ENCODE results near the gene CHST9. TPM values are rescaled to one million over a fixed set of nuclear protein-coding genes. Genes with fewer than 3 reads are reported as not detected.
A peak's percentile ranks its signal among the peaks of the same experiment; 100 is the strongest.
"Not testable (repeated sequence)": the region's sequence is repeated elsewhere in the genome, so short reads cannot be mapped to it uniquely, and the experiment has no call there.

CHST9 gene
- total RNA-seq, 8 experiments from 2014 or later = 0.22 to 33.0 (median 0.45) TPM

- in situ Hi-C loops (cut with MboI; ENCODE audit: low pct_unique_long_range_greater_than_20kb in 2 of 9, low sequenced_read_pairs in 9 of 9, unreplicated experiment in 9 of 9); H3K4me3 ChIP-seq; ATAC-seq (replicated peaks in 6 of 8); H3K27ac ChIP-seq; H3K4me1 ChIP-seq (replicated peaks in 1 of 2): not testable (repeated sequence)
- 0 to 100% (median 60%) methylated on average over 1 to 5 of the region's 5 CpGs for WGBS, 10 experiments
Observed at GRCh38 chr18:27149240-27149639, 35.9 kb downstream of the CHST9 start.

- in situ Hi-C loops (cut with MboI; ENCODE audit: low pct_unique_long_range_greater_than_20kb in 2 of 9, low sequenced_read_pairs in 9 of 9, unreplicated experiment in 9 of 9) = no loop called here
- Histone ChIP-seq H3K27ac (no peak overlapping the region), H3K4me1 (replicated peaks in 1 of 2) (no peaks in the 10 kb centered on the region), H3K4me3 (no peak overlapping the region)
- 24 to 100% (median 76%) methylated on average over 1 to 3 of the region's 3 CpGs for WGBS, 10 experiments
- ATAC-seq (replicated peaks in 6 of 8) = no peak
Observed at GRCh38 chr18:27144672-27145071, 40.4 kb downstream of the CHST9 start.

- ATAC-seq (replicated peaks in 6 of 8) = no peak
- Histone ChIP-seq H3K27ac (no peak overlapping the region), H3K4me3 (no peak overlapping the region), H3K4me1 (replicated peaks in 1 of 2) (no peaks in the 10 kb centered on the region)
- 0 to 96% (median 60%) methylated on average over 1 to 6 of the region's 10 CpGs; no CpG with 5 or more reads in 1 of the 10 experiments for WGBS, 10 experiments
- in situ Hi-C loops (cut with MboI; ENCODE audit: low pct_unique_long_range_greater_than_20kb in 2 of 9, low sequenced_read_pairs in 9 of 9, unreplicated experiment in 9 of 9) = no loop called here
Observed at GRCh38 chr18:27143580-27144287, 41.4 kb downstream of the CHST9 start.

- in situ Hi-C loops (cut with MboI; ENCODE audit: low pct_unique_long_range_greater_than_20kb in 2 of 9, low sequenced_read_pairs in 9 of 9, unreplicated experiment in 9 of 9) = no loop called here
- whole genome bisulfite sequencing, 10 experiments = 6 to 100% (median 90%) methylated on average over 1 to 2 of the region's 2 CpGs
- H3K27ac ChIP-seq = no peak overlapping the region
- ATAC-seq (replicated peaks in 6 of 8) = no peak
- no peak overlapping the region for H3K4me3 ChIP-seq
- H3K4me1 ChIP-seq (replicated peaks in 1 of 2) = no peaks in the 10 kb centered on the region
Observed at GRCh38 chr18:27142891-27143290, 42.2 kb downstream of the CHST9 start.

- H3K4me3 ChIP-seq = no peak overlapping the region
- in situ Hi-C loops (cut with MboI; ENCODE audit: low pct_unique_long_range_greater_than_20kb in 2 of 9, low sequenced_read_pairs in 9 of 9, unreplicated experiment in 9 of 9) = no loop called here
- no peak for ATAC-seq (replicated peaks in 6 of 8)
- H3K27ac ChIP-seq = no peak overlapping the region
- H3K4me1 ChIP-seq (replicated peaks in 1 of 2) = no peaks in the 10 kb centered on the region
Observed at GRCh38 chr18:27141876-27142275, 43.2 kb downstream of the CHST9 start.

- in situ Hi-C loops (cut with MboI; ENCODE audit: low pct_unique_long_range_greater_than_20kb in 2 of 9, low sequenced_read_pairs in 9 of 9, unreplicated experiment in 9 of 9) = no loop called here
- peak in 2 of 8 experiments; percentile 31 to 92 for ATAC-seq (replicated peaks in 6 of 8)
- Histone ChIP-seq H3K27ac (no peak overlapping the region), H3K4me1 (replicated peaks in 1 of 2) (no peaks in the 10 kb centered on the region), H3K4me3 (no peak overlapping the region)
- WGBS, 10 experiments = 0 to 100% (median 71%) methylated on average over 1 of the region's 1 CpG; no CpG with 5 or more reads in 5 of the 10 experiments
Observed at GRCh38 chr18:27138079-27138478, 47.0 kb downstream of the CHST9 start.

- in situ Hi-C loops (cut with MboI; ENCODE audit: low pct_unique_long_range_greater_than_20kb in 2 of 9, low sequenced_read_pairs in 9 of 9, unreplicated experiment in 9 of 9) = no loop called here
- WGBS, 10 experiments = 0 to 98% (median 73%) methylated on average over 1 to 4 of the region's 4 CpGs; no CpG with 5 or more reads in 2 of the 10 experiments
- ATAC-seq (replicated peaks in 6 of 8) = no peak
- Histone ChIP-seq H3K27ac (no peak overlapping the region), H3K4me1 (replicated peaks in 1 of 2) (no peaks in the 10 kb centered on the region), H3K4me3 (no peak overlapping the region)
Observed at GRCh38 chr18:27136208-27136535, 48.9 kb downstream of the CHST9 start.

- ATAC-seq (replicated peaks in 6 of 8) = peak in 3 of 8 experiments; percentile 89 to 97 (median 97)
- H3K4me3 ChIP-seq = no peak overlapping the region
- 23 to 100% (median 77%) methylated on average over 2 to 7 of the region's 7 CpGs; no CpG with 5 or more reads in 4 of the 10 experiments for WGBS, 10 experiments
- no peak overlapping the region for H3K27ac ChIP-seq
- in situ Hi-C loops (cut with MboI; ENCODE audit: low pct_unique_long_range_greater_than_20kb in 2 of 9, low sequenced_read_pairs in 9 of 9, unreplicated experiment in 9 of 9) = no loop called here
- no peaks in the 10 kb centered on the region for H3K4me1 ChIP-seq (replicated peaks in 1 of 2)
Observed at GRCh38 chr18:27135504-27136207, 49.5 kb downstream of the CHST9 start.

- H3K4me3 ChIP-seq = no peak overlapping the region
- no peak for ATAC-seq (replicated peaks in 6 of 8)
- no peak overlapping the region for H3K27ac ChIP-seq
- H3K4me1 ChIP-seq (replicated peaks in 1 of 2) = no peaks in the 10 kb centered on the region
- WGBS, 10 experiments = 10 to 95% (median 87%) methylated on average over 3 to 7 of the region's 7 CpGs
- in situ Hi-C loops (cut with MboI; ENCODE audit: low pct_unique_long_range_greater_than_20kb in 2 of 9, low sequenced_read_pairs in 9 of 9, unreplicated experiment in 9 of 9) = no loop called here
Observed at GRCh38 chr18:27130065-27130630, 55.0 kb downstream of the CHST9 start.

GRCh38 chr18:27124196-27124595 lies 60.9 kb downstream of the CHST9 start:
- WGBS, 10 experiments = 0 to 89% (median 44%) methylated on average over 1 of the region's 1 CpG; no CpG with 5 or more reads in 3 of the 10 experiments
- ATAC-seq (replicated peaks in 6 of 8) = no peak
- Histone ChIP-seq H3K27ac (no peak overlapping the region), H3K4me1 (replicated peaks in 1 of 2) (no peaks in the 10 kb centered on the region), H3K4me3 (no peak overlapping the region)
- in situ Hi-C loops (cut with MboI; ENCODE audit: low pct_unique_long_range_greater_than_20kb in 2 of 9, low sequenced_read_pairs in 9 of 9, unreplicated experiment in 9 of 9) = no loop called here

GRCh38 chr18:27121108-27121507 lies 64.0 kb downstream of the CHST9 start:
- in situ Hi-C loops (cut with MboI; ENCODE audit: low pct_unique_long_range_greater_than_20kb in 2 of 9, low sequenced_read_pairs in 9 of 9, unreplicated experiment in 9 of 9) = no loop called here
- no peaks in the 10 kb centered on the region for H3K4me1 ChIP-seq (replicated peaks in 1 of 2)
- no peak for ATAC-seq (replicated peaks in 6 of 8)

GRCh38 chr18:27120246-27120645 lies 64.9 kb downstream of the CHST9 start:
- no peak overlapping the region for H3K27ac ChIP-seq
- no peaks in the 10 kb centered on the region for H3K4me1 ChIP-seq (replicated peaks in 1 of 2)
- 0 to 100% (median 89%) methylated on average over 1 to 3 of the region's 3 CpGs; no CpG with 5 or more reads in 1 of the 10 experiments for WGBS, 10 experiments
- no peak overlapping the region for H3K4me3 ChIP-seq
- ATAC-seq (replicated peaks in 6 of 8) = no peak
- in situ Hi-C loops (cut with MboI; ENCODE audit: low pct_unique_long_range_greater_than_20kb in 2 of 9, low sequenced_read_pairs in 9 of 9, unreplicated experiment in 9 of 9) = no loop called here

More at GRCh38 chr18:27121108-27121507, 64.0 kb downstream of the CHST9 start:
- no peak overlapping the region for H3K4me3 ChIP-seq
- no peak overlapping the region for H3K27ac ChIP-seq
- WGBS, 10 experiments = 13 to 100% (median 100%) methylated on average over 1 of the region's 1 CpG; no CpG with 5 or more reads in 3 of the 10 experiments

- in situ Hi-C loops (cut with MboI; ENCODE audit: low pct_unique_long_range_greater_than_20kb in 2 of 9, low sequenced_read_pairs in 9 of 9, unreplicated experiment in 9 of 9) = no loop called here
- WGBS, 10 experiments = 8 to 93% (median 83%) methylated on average over 2 to 3 of the region's 3 CpGs
- no peaks in the 10 kb centered on the region for H3K4me1 ChIP-seq (replicated peaks in 1 of 2)
- H3K27ac ChIP-seq = no peak overlapping the region
- H3K4me3 ChIP-seq = no peak overlapping the region
- no peak for ATAC-seq (replicated peaks in 6 of 8)
Observed at GRCh38 chr18:27118973-27119372, 66.1 kb downstream of the CHST9 start.
